T-cell (primary cell): ENCODE results near the gene MORC1. TPM values are rescaled to one million over a fixed set of nuclear protein-coding genes. Genes with fewer than 3 reads are reported as not detected.

Source experiments
- ATAC-seq, 4 experiments: fragments of 200-7000 bp in 3 of 4; fragments of 150-1000 bp in 1 of 4; cut with Tn5 transposase; replicated peaks in 1 of 4; 1 replicate in 3 of 4; 2 replicates in 1 of 4; pipeline ENCODE4 v1.10.0; 2021; ENCODE audit warnings: moderate library complexity in 3 of 4, mild to moderate bottlenecking in 2 of 4, moderate number of reproducible peaks in 1 of 4
- CTCF ChIA-PET, 2 donors: fragments of 300-600 bp; sonication (Branson Sonifier 250); formaldehyde crosslinking; loops; one replicate each; lab custom pipeline; 2022; ENCODE audit warnings: antibody characterized with exemption in 2 of 2; lab: Charles Lee
- POLR2A ChIA-PET, 2 donors: fragments of 300-600 bp; sonication (Branson Sonifier 250); formaldehyde crosslinking; loops; one replicate each; lab custom pipeline; 2022; ENCODE audit warnings: antibody characterized with exemption in 2 of 2; lab: Charles Lee
- DNase-seq, 35 experiments: peaks; one replicate each; pipeline versions ENCODE4 v3.0.0 to v3.0.0-alpha.2; 2013 to 2023
- H3K27ac ChIP-seq: one replicate; pipeline ENCODE4 v1.5.1; 2013; ENCODE audit warnings: low read length
- H3K27me3 ChIP-seq, 2 experiments: replicated peaks in 1 of 2; 1 replicate in 1 of 2; 2 replicates in 1 of 2; pipeline versions ENCODE4 v1.6.1 to v1.7.0; 2013; ENCODE audit warnings: low read length in 1 of 2, mixed read lengths in 1 of 2; ENCODE audit not compliant: control insufficient read depth in 2 of 2, insufficient read depth in 2 of 2; ENCODE audit errors: extremely low read depth in 1 of 2
- H3K36me3 ChIP-seq, 2 donors: 1 replicate in 1 of 2; 2 replicates in 1 of 2; pipeline versions ENCODE4 v1.6.1 to v1.7.0; 2013; ENCODE audit warnings: low read length in 1 of 2; ENCODE audit not compliant: control insufficient read depth in 2 of 2, insufficient read depth in 1 of 2; ENCODE audit errors: extremely low read depth in 1 of 2
- H3K4me1 ChIP-seq, 2 experiments: 1 replicate in 1 of 2; 2 replicates in 1 of 2; pipeline versions ENCODE4 v1.6.1 to v1.7.0; 2013; ENCODE audit warnings: low read length in 2 of 2, mixed read lengths in 1 of 2; ENCODE audit not compliant: insufficient read depth in 2 of 2, control insufficient read depth in 1 of 2; ENCODE audit errors: extremely low read depth in 1 of 2
- H3K4me3 ChIP-seq, 2 donors: 1 replicate in 1 of 2; 2 replicates in 1 of 2; pipeline versions ENCODE4 v1.5.1 to v1.7.0; 2013; ENCODE audit warnings: mild to moderate bottlenecking in 2 of 2, low read length in 1 of 2, moderate library complexity in 1 of 2; ENCODE audit not compliant: control insufficient read depth in 1 of 2; ENCODE audit errors: extremely low read depth in 1 of 2
- H3K9me3 ChIP-seq: 2 replicates; pipeline ENCODE4 v1.7.0; 2013
- H3K27ac Mint-ChIP-seq, 2 donors: one replicate each; pipeline ENCODE4 v1.8.0; 2020 to 2021; ENCODE audit warnings: mild to moderate bottlenecking in 2 of 2, mixed read lengths in 2 of 2
- H3K27me3 Mint-ChIP-seq, 2 donors: one replicate each; pipeline ENCODE4 v1.8.0; 2021 to 2022; ENCODE audit warnings: mixed read lengths in 2 of 2
- H3K36me3 Mint-ChIP-seq: one replicate; pipeline ENCODE4 v1.8.0; 2021; ENCODE audit warnings: mixed read lengths
- H3K4me1 Mint-ChIP-seq, 3 donors: one replicate each; pipeline ENCODE4 v1.8.0; 2020 to 2022; ENCODE audit warnings: mixed read lengths in 3 of 3, mild to moderate bottlenecking in 1 of 3
- H3K4me3 Mint-ChIP-seq, 3 donors: one replicate each; pipeline ENCODE4 v1.8.0; 2020 to 2022; ENCODE audit warnings: mild to moderate bottlenecking in 3 of 3, mixed read lengths in 3 of 3, moderate library complexity in 3 of 3
- H3K9me3 Mint-ChIP-seq, 3 donors: one replicate each; pipeline ENCODE4 v1.8.0; 2020 to 2022; ENCODE audit warnings: mixed read lengths in 3 of 3
- WGBS: methylation state at CpG from one replicate; pipeline ENCODE4 v1.1.5; 2013; ENCODE audit warnings: missing lambda C conversion rate; ENCODE audit not compliant: insufficient coverage; 5-methylcytosine and 5-hydroxymethylcytosine counted together
- total RNA-seq, 35 experiments: library from RNA in 6 of 35; stranded (reverse) in 6 of 35; fragments of 120-200 nt in 1 of 35; gene quantifications; one replicate each; pipeline versions ENCODE4 v1.2.1 to v1.2.4 and lab custom pipeline; 2013 to 2026

Gene MORC1
- total RNA-seq, 5 donors from 2014 or later (not counting 1 experiment from before 2014, with no cell fraction given), result not detected

GRCh38 chr3:109073116-109073515, 44.8 kb downstream of the MORC1 start:
- H3K9me3 Mint-ChIP-seq, result no peaks in the 10 kb centered on the region

GRCh38 chr3:109072194-109072593, 45.7 kb downstream of the MORC1 start:
- peak overlapping the region in 1 of 3 donors; percentile 41 for H3K4me3 Mint-ChIP-seq
- no peaks in the 10 kb centered on the region for H3K9me3 ChIP-seq
- H3K27me3 ChIP-seq, result peaks cover 0 to 3% of the 10 kb centered on the region in 2 experiments
- H3K36me3 ChIP-seq, result no peaks in the 10 kb centered on the region
- no peaks in the 10 kb centered on the region for H3K36me3 Mint-ChIP-seq
- ChIA-PET POLR2A (no interaction called here), CTCF (no interaction called here)
- H3K27me3 Mint-ChIP-seq, result peaks cover 16 to 33% of the 10 kb centered on the region in 2 donors
- DNase-seq (peak in 1 of 35 experiments; percentile 4), ATAC-seq (peak in 1 of 4 experiments; percentile 65)
- H3K27ac Mint-ChIP-seq, result no peak overlapping the region
- no peaks in the 10 kb centered on the region for H3K9me3 Mint-ChIP-seq
- H3K4me1 Mint-ChIP-seq, result peaks cover 5 to 12% (median 9%) of the 10 kb centered on the region in 3 donors
- H3K4me3 ChIP-seq, result no peak overlapping the region
- no peak overlapping the region for H3K27ac ChIP-seq
- H3K4me1 ChIP-seq, result peaks cover 4% of the 10 kb centered on the region in 2 experiments
- 24% methylated on average over 2 of the region's 7 CpGs for WGBS

More at GRCh38 chr3:109073116-109073515, 44.8 kb downstream of the MORC1 start:
- WGBS, result no CpG with 5 or more reads among the region's 1 CpG
- no peak overlapping the region for H3K4me3 ChIP-seq
- H3K36me3 Mint-ChIP-seq, result no peaks in the 10 kb centered on the region
- H3K27ac ChIP-seq, result no peak overlapping the region
- H3K27ac Mint-ChIP-seq, result no peak overlapping the region
- DNase-seq, result no peak
- peaks cover 5 to 12% (median 9%) of the 10 kb centered on the region in 3 donors for H3K4me1 Mint-ChIP-seq
- no peaks in the 10 kb centered on the region for H3K9me3 ChIP-seq
- H3K4me3 Mint-ChIP-seq, result no peak overlapping the region
- CTCF ChIA-PET, result no interaction called here
- H3K27me3 ChIP-seq, result peaks cover 0 to 3% of the 10 kb centered on the region in 2 experiments
- ATAC-seq, result no peak
- H3K36me3 ChIP-seq, result no peaks in the 10 kb centered on the region
- H3K27me3 Mint-ChIP-seq, result peaks cover 19 to 33% of the 10 kb centered on the region in 2 donors
- POLR2A ChIA-PET, result interaction anchor here in 1 of 2 donors (0.6 kb wide), 1 partner anchor 396 kb away, joined by 4 read pairs; no protein-coding TSS in a partner anchor
- peaks cover 4% of the 10 kb centered on the region in 2 experiments for H3K4me1 ChIP-seq

GRCh38 chr3:109071350-109072142, 46.4 kb downstream of the MORC1 start:
- H3K27ac ChIP-seq, result no peak overlapping the region
- H3K4me1 Mint-ChIP-seq, result peaks cover 5 to 12% (median 9%) of the 10 kb centered on the region in 3 donors
- no peak overlapping the region for H3K4me3 Mint-ChIP-seq
- H3K9me3 Mint-ChIP-seq, result no peaks in the 10 kb centered on the region
- WGBS, result 60% methylated on average over 1 of the region's 4 CpGs
- no peaks in the 10 kb centered on the region for H3K9me3 ChIP-seq
- H3K36me3 Mint-ChIP-seq, result no peaks in the 10 kb centered on the region
- H3K4me3 ChIP-seq, result no peak overlapping the region
- H3K27me3 Mint-ChIP-seq, result peaks cover 16 to 31% of the 10 kb centered on the region in 2 donors
- H3K27ac Mint-ChIP-seq, result no peak overlapping the region
- no peak for ATAC-seq
- POLR2A ChIA-PET, result interaction anchor here in 1 of 2 donors (0.5 kb wide), 1 partner anchor 252 kb away, joined by 3 read pairs; no protein-coding TSS in a partner anchor
- peaks cover 0 to 3% of the 10 kb centered on the region in 2 experiments for H3K27me3 ChIP-seq
- DNase-seq, result no peak
- CTCF ChIA-PET, result interaction anchor here (0.6 to 1.1 kb wide), 2 partner anchors 8 to 9 kb away, joined by 3 to 5 read pairs; no protein-coding TSS in a partner anchor
- peaks cover 4% of the 10 kb centered on the region in 2 experiments for H3K4me1 ChIP-seq
- H3K36me3 ChIP-seq, result no peaks in the 10 kb centered on the region

GRCh38 chr3:109070211-109070610, 47.7 kb downstream of the MORC1 start:
- H3K27me3 Mint-ChIP-seq, result peaks cover 13 to 21% of the 10 kb centered on the region in 2 donors
- Histone ChIP-seq H3K36me3 (no peaks in the 10 kb centered on the region), H3K27ac (no peak overlapping the region), H3K9me3 (no peaks in the 10 kb centered on the region), H3K4me3 (no peak overlapping the region), H3K4me1 (peaks cover 4% of the 10 kb centered on the region in 2 experiments), H3K27me3 (peaks cover 0 to 3% of the 10 kb centered on the region in 2 experiments)
- peaks cover 5 to 12% (median 9%) of the 10 kb centered on the region in 3 donors for H3K4me1 Mint-ChIP-seq
- no peaks in the 10 kb centered on the region for H3K9me3 Mint-ChIP-seq
- POLR2A ChIA-PET, result interaction anchor here in 1 of 2 donors (0.6 kb wide), 1 partner anchor 155 kb away, joined by 3 read pairs; no protein-coding TSS in a partner anchor
- WGBS, result no CpG with 5 or more reads among the region's 7 CpGs
- H3K4me3 Mint-ChIP-seq, result no peak overlapping the region
- ATAC-seq (no peak), DNase-seq (no peak)
- no peak overlapping the region for H3K27ac Mint-ChIP-seq
- CTCF ChIA-PET, result no interaction called here
- H3K36me3 Mint-ChIP-seq, result no peaks in the 10 kb centered on the region

- no peaks in the 10 kb centered on the region for H3K36me3 ChIP-seq
- CTCF ChIA-PET, result no interaction called here
- Mint-ChIP-seq H3K27ac (no peak overlapping the region), H3K27me3 (peaks cover 9 to 17% of the 10 kb centered on the region in 2 donors), H3K36me3 (no peaks in the 10 kb centered on the region), H3K4me1 (peaks cover 0 to 4% (median under 1%) of the 10 kb centered on the region in 3 donors), H3K9me3 (no peaks in the 10 kb centered on the region), H3K4me3 (no peak overlapping the region)
- DNase-seq (no peak), ATAC-seq (no peak)
- no peaks in the 10 kb centered on the region for H3K9me3 ChIP-seq
- peaks cover 0 to 2% of the 10 kb centered on the region in 2 experiments for H3K4me1 ChIP-seq
- no peak overlapping the region for H3K4me3 ChIP-seq
- POLR2A ChIA-PET, result no interaction called here
- H3K27me3 ChIP-seq, result no peaks in the 10 kb centered on the region
- WGBS, result no CpG with 5 or more reads among the region's 3 CpGs
- no peak overlapping the region for H3K27ac ChIP-seq
Observed at GRCh38 chr3:109066864-109067263, 51.1 kb downstream of the MORC1 start.

- Mint-ChIP-seq H3K27me3 (peaks cover 14 to 22% of the 10 kb centered on the region in 2 donors), H3K36me3 (no peaks in the 10 kb centered on the region), H3K4me1 (peaks cover 0 to 6% (median 5%) of the 10 kb centered on the region in 3 donors), H3K9me3 (no peaks in the 10 kb centered on the region), H3K27ac (no peak overlapping the region), H3K4me3 (no peak overlapping the region)
- CTCF ChIA-PET, result no interaction called here
- no peaks in the 10 kb centered on the region for H3K9me3 ChIP-seq
- no CpG with 5 or more reads among the region's 5 CpGs for WGBS
- ATAC-seq (no peak), DNase-seq (no peak)
- H3K27me3 ChIP-seq, result peaks cover 0 to 2% of the 10 kb centered on the region in 2 experiments
- no peak overlapping the region for H3K27ac ChIP-seq
- H3K4me3 ChIP-seq, result no peak overlapping the region
- H3K36me3 ChIP-seq, result no peaks in the 10 kb centered on the region
- POLR2A ChIA-PET, result no interaction called here
- H3K4me1 ChIP-seq, result no peaks in the 10 kb centered on the region
Observed at GRCh38 chr3:109059264-109059663, 58.7 kb downstream of the MORC1 start.
